GM12873 (cell line): ENCODE measurements around the gene FAM193A.

ENCODE experiments used
- TF ChIP-seq, protein P1 (sequence below): IDR thresholded peaks from 2 replicates; pipeline ENCODE4 v1.5.1; 2012; ENCODE audit warnings: low read depth, mild to moderate bottlenecking, moderate library complexity, low read length, control low read depth; ENCODE audit not compliant: insufficient read depth; ENCODE audit errors: missing control alignments

Gene FAM193A

DNA sequence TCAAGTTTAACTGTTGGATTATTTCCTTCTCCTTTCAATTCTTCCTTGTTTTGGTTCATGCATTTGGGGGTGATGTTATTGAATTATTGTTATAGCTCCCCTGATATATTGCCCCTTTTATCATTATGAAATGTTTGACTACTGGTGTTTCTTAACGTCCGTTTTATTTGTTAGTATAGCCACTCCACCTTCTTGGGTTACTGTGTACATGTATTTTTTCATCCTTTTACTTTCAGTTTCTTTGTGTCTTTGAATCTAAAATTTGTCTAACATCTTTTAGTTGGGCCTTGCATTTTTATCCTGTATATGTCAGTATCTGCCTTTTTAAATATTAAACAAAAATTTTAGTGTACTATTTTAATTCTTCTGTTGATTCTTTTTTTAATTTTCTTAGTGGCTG is 131.0 kb downstream of the FAM193A start:
- TF ChIP-seq, protein P1, sequence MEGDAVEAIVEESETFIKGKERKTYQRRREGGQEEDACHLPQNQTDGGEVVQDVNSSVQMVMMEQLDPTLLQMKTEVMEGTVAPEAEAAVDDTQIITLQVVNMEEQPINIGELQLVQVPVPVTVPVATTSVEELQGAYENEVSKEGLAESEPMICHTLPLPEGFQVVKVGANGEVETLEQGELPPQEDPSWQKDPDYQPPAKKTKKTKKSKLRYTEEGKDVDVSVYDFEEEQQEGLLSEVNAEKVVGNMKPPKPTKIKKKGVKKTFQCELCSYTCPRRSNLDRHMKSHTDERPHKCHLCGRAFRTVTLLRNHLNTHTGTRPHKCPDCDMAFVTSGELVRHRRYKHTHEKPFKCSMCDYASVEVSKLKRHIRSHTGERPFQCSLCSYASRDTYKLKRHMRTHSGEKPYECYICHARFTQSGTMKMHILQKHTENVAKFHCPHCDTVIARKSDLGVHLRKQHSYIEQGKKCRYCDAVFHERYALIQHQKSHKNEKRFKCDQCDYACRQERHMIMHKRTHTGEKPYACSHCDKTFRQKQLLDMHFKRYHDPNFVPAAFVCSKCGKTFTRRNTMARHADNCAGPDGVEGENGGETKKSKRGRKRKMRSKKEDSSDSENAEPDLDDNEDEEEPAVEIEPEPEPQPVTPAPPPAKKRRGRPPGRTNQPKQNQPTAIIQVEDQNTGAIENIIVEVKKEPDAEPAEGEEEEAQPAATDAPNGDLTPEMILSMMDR: no peak

DNA sequence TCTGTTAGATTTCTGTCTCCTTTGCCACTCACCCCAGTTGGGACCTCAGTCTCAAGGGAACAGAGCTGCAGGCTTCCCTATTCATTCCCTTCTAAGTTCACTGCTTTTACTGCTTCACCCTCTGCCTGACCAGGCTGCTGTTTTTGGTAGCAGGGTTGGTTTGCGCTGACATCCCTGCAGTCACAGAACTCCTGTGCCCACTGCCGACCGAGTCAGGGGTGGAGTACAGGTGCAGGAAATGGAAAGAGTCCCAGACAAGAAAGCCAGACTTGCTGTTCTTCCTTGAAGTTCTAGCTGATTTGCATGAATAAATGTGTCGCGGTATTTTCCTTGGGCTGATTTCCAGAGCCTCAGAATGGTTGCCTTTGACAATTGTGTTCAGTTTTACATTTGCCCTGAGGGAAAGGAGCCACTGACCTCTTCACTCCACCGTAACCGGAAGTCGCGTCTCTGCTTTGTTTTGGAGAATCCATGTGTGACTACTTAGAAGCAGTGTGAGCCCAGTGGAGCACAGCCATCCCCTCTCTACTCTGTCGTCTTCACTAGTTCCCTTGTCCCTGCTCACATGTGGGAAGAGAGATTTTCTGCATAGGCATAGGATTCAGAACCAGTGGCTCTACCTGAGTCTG is 134.9 kb downstream of the FAM193A start:
- TF ChIP-seq, protein P1: no peak

- TF ChIP-seq, protein P1: no peak
Observed at GRCh38 chr4:2672082-2672481, 135.6 kb downstream of the FAM193A start.

GRCh38 chr4:2672700-2673099 is 136.3 kb downstream of the FAM193A start:
- TF ChIP-seq, protein P1: no peak

GRCh38 chr4:2673157-2673556 is 136.7 kb downstream of the FAM193A start:
- TF ChIP-seq, protein P1: peak; percentile 45

- TF ChIP-seq, protein P1: no peak
Observed at GRCh38 chr4:2684486-2684885, 148.0 kb downstream of the FAM193A start.

DNA sequence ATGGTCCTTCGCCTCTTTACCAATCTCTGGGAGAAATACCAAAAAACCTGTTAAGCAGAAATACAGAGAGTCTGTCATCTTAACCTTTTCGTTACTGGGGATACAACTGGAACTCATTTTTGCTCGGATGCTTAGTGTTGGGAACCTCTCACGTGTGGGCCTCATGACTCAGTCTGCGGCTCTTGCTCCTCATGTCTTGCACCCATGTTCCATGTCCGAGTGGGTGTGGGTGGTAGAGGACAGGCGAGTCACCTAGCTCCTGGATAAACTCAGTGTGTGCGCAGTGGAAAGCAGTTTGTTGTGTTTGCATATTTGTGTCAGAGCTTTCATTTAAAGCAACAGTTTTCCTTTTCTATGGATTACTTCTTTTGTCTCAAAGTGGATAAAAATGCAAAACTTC is 149.1 kb downstream of the FAM193A start:
- TF ChIP-seq, protein P1: no peak
